Trophoblast cell (in vitro differentiated cells and primary cell): Measurements from ENCODE around the gene TARBP1.
"Not testable (repeated sequence)": the region's sequence is repeated elsewhere in the genome, so short reads cannot be mapped to it uniquely, and the experiment has no call there.

Source experiments
- DNase-seq, 2 donors: peaks; one replicate each; pipeline ENCODE4 v3.0.0-alpha.2; 2016
- H2AFZ ChIP-seq: 2 replicates; pipeline ENCODE4 v1.6.1; 2013; ENCODE audit warnings: low read length, moderate library complexity, mild to moderate bottlenecking; ENCODE audit not compliant: insufficient read depth, poor library complexity
- H2AK5ac ChIP-seq: 2 replicates; pipeline ENCODE4 v1.6.1; 2013; ENCODE audit warnings: mild to moderate bottlenecking, low read length
- H2BK120ac ChIP-seq: 2 replicates; pipeline ENCODE4 v1.6.1; 2013; ENCODE audit warnings: low read length, mild to moderate bottlenecking, moderate library complexity; ENCODE audit not compliant: insufficient read depth, poor library complexity
- H2BK12ac ChIP-seq: 2 replicates; pipeline ENCODE4 v1.6.1; 2013; ENCODE audit warnings: mild to moderate bottlenecking, low read length, moderate library complexity
- H2BK5ac ChIP-seq: 2 replicates; pipeline ENCODE4 v1.6.1; 2013; ENCODE audit warnings: low read length, low read depth, moderate library complexity, mild to moderate bottlenecking; ENCODE audit not compliant: poor library complexity
- H3K14ac ChIP-seq: 2 replicates; pipeline ENCODE4 v1.6.1; 2013; ENCODE audit warnings: mild to moderate bottlenecking, low read length
- H3K18ac ChIP-seq: 2 replicates; pipeline ENCODE4 v1.6.1; 2013; ENCODE audit warnings: mild to moderate bottlenecking, low read length
- H3K23ac ChIP-seq: 2 replicates; pipeline ENCODE4 v1.6.1; 2013; ENCODE audit warnings: low read length
- H3K27ac ChIP-seq: 2 replicates; pipeline ENCODE4 v1.5.1; 2013; ENCODE audit warnings: low read depth, mild to moderate bottlenecking, inconsistent platforms, low read length, moderate library complexity
- H3K27me3 ChIP-seq: 2 replicates; pipeline ENCODE4 v1.6.1; 2013; ENCODE audit warnings: inconsistent platforms, mild to moderate bottlenecking, low read length, moderate library complexity; ENCODE audit not compliant: insufficient read depth
- H3K36me3 ChIP-seq, 2 experiments: 1 replicate in 1 of 2; 2 replicates in 1 of 2; pipeline ENCODE4 v1.6.1; 2013; ENCODE audit warnings: low read length in 2 of 2, mild to moderate bottlenecking in 2 of 2, moderate library complexity in 1 of 2; ENCODE audit not compliant: insufficient read depth in 2 of 2, control insufficient read depth in 1 of 2
- H3K4ac ChIP-seq: 2 replicates; pipeline ENCODE4 v1.6.1; 2013; ENCODE audit warnings: low read depth, mild to moderate bottlenecking, low read length, moderate library complexity
- H3K4me1 ChIP-seq, 2 experiments: 1 replicate in 1 of 2; 2 replicates in 1 of 2; pipeline ENCODE4 v1.6.1; 2013; ENCODE audit warnings: low read length in 2 of 2, mild to moderate bottlenecking in 2 of 2, moderate library complexity in 1 of 2; ENCODE audit not compliant: insufficient read depth in 2 of 2, control insufficient read depth in 1 of 2
- H3K4me2 ChIP-seq: 2 replicates; pipeline ENCODE4 v1.6.1; 2013; ENCODE audit warnings: inconsistent platforms, mild to moderate bottlenecking, low read length, moderate library complexity
- H3K4me3 ChIP-seq: 2 replicates; pipeline ENCODE4 v1.5.1; 2013; ENCODE audit warnings: mild to moderate bottlenecking, low read depth, low read length, inconsistent platforms
- H3K79me1 ChIP-seq: one replicate; pipeline ENCODE4 v1.6.1; 2013; ENCODE audit warnings: low read length
- H3K79me2 ChIP-seq: 2 replicates; pipeline ENCODE4 v1.6.1; 2013; ENCODE audit warnings: low read length, mild to moderate bottlenecking; ENCODE audit not compliant: control insufficient read depth, insufficient read depth, poor library complexity
- H3K9ac ChIP-seq: 2 replicates; pipeline ENCODE4 v1.6.1; 2013; ENCODE audit warnings: mild to moderate bottlenecking, low read length
- H3K9me3 ChIP-seq: 2 replicates; pipeline ENCODE4 v1.6.1; 2013; ENCODE audit warnings: low read depth, mild to moderate bottlenecking, control low read depth, inconsistent platforms, low read length; ENCODE audit not compliant: insufficient read depth
- H4K12ac ChIP-seq: 2 replicates; pipeline ENCODE4 v1.6.1; 2013; ENCODE audit warnings: low read depth, mild to moderate bottlenecking, low read length, moderate library complexity
- H4K8ac ChIP-seq: 2 replicates; pipeline ENCODE4 v1.6.1; 2013; ENCODE audit warnings: low read depth, mild to moderate bottlenecking, low read length, moderate library complexity
- H4K91ac ChIP-seq: one replicate; pipeline ENCODE4 v1.6.1; 2013; ENCODE audit warnings: low read depth, mild to moderate bottlenecking, low read length, moderate library complexity
- WGBS: extraction: QIAGEN DNeasy Blood & Tissue Kit; methylation state at CpG from one replicate; pipeline ENCODE4 v1.1.7; 2013; ENCODE audit warnings: missing lambda C conversion rate; ENCODE audit not compliant: insufficient read length, insufficient coverage; ENCODE audit errors: extremely low coverage; 5-methylcytosine and 5-hydroxymethylcytosine counted together

TARBP1 gene

DNA sequence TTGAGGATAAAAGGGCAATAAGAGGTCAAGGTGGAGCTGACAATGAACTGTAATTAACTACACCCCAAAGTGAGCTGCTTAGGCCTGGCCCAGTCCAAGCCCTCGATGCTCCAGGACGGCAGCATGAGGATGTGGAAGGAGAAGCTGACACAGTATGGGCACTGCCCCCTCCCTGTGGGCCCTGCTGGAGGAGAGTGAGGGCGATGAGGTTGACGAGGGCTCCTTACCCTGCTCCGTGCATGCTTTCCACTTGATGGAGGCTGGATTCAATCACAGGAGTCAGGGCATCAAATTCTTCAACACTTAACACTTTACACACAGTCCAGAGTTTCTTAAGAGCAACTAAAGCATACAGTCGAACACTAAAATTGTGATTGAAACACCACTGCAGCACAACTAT, 73.3 kb downstream of the TARBP1 start:
- H3K36me3 ChIP-seq, result no peaks in the 10 kb centered on the region
- no peaks in the 10 kb centered on the region for H3K4me1 ChIP-seq
- H3K4me3 ChIP-seq, result no peak overlapping the region
- no peaks in the 10 kb centered on the region for H3K9me3 ChIP-seq
- no peaks in the 10 kb centered on the region for H3K79me1 ChIP-seq
- H3K27me3 ChIP-seq, result no peaks in the 10 kb centered on the region
- no peak overlapping the region for H2AK5ac ChIP-seq
- no peaks in the 10 kb centered on the region for H3K79me2 ChIP-seq
- H3K9ac ChIP-seq, result no peak overlapping the region
- H3K18ac ChIP-seq, result no peak overlapping the region
- no peak for DNase-seq
- no peak overlapping the region for H3K4me2 ChIP-seq
- no peak overlapping the region for H3K4ac ChIP-seq
- H4K91ac ChIP-seq, result no peak overlapping the region
- no peak overlapping the region for H2BK5ac ChIP-seq
- no peak overlapping the region for H3K23ac ChIP-seq
- H4K8ac ChIP-seq, result no peak overlapping the region
- H2BK120ac ChIP-seq, result no peak overlapping the region
- no CpG with 5 or more reads among the region's 6 CpGs for WGBS
- H3K27ac ChIP-seq, result no peak overlapping the region
- H4K12ac ChIP-seq, result no peak overlapping the region
- no peak overlapping the region for H2AFZ ChIP-seq
- no peak overlapping the region for H3K14ac ChIP-seq
- no peak overlapping the region for H2BK12ac ChIP-seq

DNA sequence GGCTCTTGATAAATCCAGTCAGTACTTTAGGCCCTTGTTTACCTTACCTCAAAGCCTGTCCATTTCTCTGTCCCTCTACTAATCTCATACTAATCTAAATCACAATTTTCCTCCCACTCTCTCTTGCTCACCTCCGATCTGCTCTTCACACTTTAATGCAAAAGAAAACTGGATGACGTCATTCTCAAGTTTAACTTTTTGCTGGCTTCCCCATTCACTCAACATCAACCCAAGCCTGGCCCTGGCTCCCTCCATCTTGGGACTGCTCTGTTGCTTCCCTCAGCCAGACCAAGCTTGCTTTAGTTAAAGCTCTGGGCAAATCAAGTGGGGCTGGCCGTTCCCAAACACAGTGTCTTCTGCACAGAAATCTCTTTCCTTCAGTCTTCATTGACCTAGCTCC, 76.0 kb downstream of the TARBP1 start:
- Histone ChIP-seq H3K27me3 (no peaks in the 10 kb centered on the region), H2AFZ (no peak overlapping the region), H3K4me1 (no peaks in the 10 kb centered on the region), H2BK5ac (no peak overlapping the region), H3K36me3 (no peaks in the 10 kb centered on the region), H3K79me2 (no peaks in the 10 kb centered on the region), H4K91ac (no peak overlapping the region), H3K4me2 (no peak overlapping the region), H4K8ac (no peak overlapping the region), H2BK120ac (no peak overlapping the region), H3K4ac (no peak overlapping the region), H3K4me3 (no peak overlapping the region), H3K18ac (no peak overlapping the region), H3K79me1 (no peaks in the 10 kb centered on the region), H3K14ac (no peak overlapping the region), H2AK5ac (no peak overlapping the region), H3K27ac (no peak overlapping the region), H2BK12ac (no peak overlapping the region), H3K9me3 (no peaks in the 10 kb centered on the region), H3K23ac (no peak overlapping the region), H4K12ac (no peak overlapping the region), H3K9ac (no peak overlapping the region)
- WGBS, result 100% methylated on average over 1 of the region's 3 CpGs
- no peak for DNase-seq

DNA sequence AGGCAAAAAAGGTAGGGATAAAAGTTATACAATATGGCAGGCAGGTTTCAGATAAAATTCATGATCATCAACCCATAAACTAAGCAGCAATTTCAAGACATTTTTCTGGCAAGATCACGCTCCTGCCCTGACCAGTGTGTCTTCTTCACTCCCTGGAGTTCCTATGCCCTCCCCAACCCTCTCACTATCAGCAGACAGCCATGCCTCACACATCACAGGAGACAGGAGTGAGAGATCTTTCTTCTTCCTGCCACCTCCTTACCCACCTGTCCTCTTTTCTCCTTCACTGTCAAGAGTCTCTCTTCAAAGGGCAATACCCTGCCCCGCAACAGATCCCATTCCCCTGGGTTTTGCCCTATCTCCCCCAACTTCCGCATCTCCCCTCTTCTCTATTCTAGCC, 77.3 kb downstream of the TARBP1 start:
- H4K12ac ChIP-seq, result no peak overlapping the region
- no CpG with 5 or more reads among the region's 3 CpGs for WGBS

GRCh38 chr1:234400773-234401172, 78.2 kb downstream of the TARBP1 start:
- H3K4me2 ChIP-seq, result no peak overlapping the region
- H3K18ac ChIP-seq, result no peak overlapping the region
- no peak for DNase-seq
- no peaks in the 10 kb centered on the region for H3K4me1 ChIP-seq
- no peak overlapping the region for H3K9ac ChIP-seq
- no peak overlapping the region for H2BK12ac ChIP-seq
- no peak overlapping the region for H3K14ac ChIP-seq
- H3K79me2 ChIP-seq, result no peaks in the 10 kb centered on the region
- H3K36me3 ChIP-seq, result no peaks in the 10 kb centered on the region
- H3K27ac ChIP-seq, result no peak overlapping the region
- no peak overlapping the region for H3K4ac ChIP-seq
- no peak overlapping the region for H3K4me3 ChIP-seq
- H2BK120ac ChIP-seq, result no peak overlapping the region
- no peak overlapping the region for H2AFZ ChIP-seq
- H4K91ac ChIP-seq, result no peak overlapping the region
- H3K27me3 ChIP-seq, result no peaks in the 10 kb centered on the region
- no peak overlapping the region for H3K23ac ChIP-seq
- H2BK5ac ChIP-seq, result no peak overlapping the region
- no peaks in the 10 kb centered on the region for H3K79me1 ChIP-seq
- H3K9me3 ChIP-seq, result no peaks in the 10 kb centered on the region
- H4K8ac ChIP-seq, result no peak overlapping the region
- H2AK5ac ChIP-seq, result no peak overlapping the region
- no peak overlapping the region for H4K12ac ChIP-seq

More for the DNA sequence above, 77.3 kb downstream of the TARBP1 start:
- Histone ChIP-seq H3K18ac (no peak overlapping the region), H2BK5ac (no peak overlapping the region), H2BK120ac (no peak overlapping the region), H3K23ac (no peak overlapping the region), H3K79me1 (no peaks in the 10 kb centered on the region), H3K36me3 (no peaks in the 10 kb centered on the region), H4K8ac (no peak overlapping the region), H4K91ac (no peak overlapping the region), H3K4ac (no peak overlapping the region), H3K27ac (no peak overlapping the region), H3K14ac (no peak overlapping the region), H2BK12ac (no peak overlapping the region), H3K79me2 (no peaks in the 10 kb centered on the region), H2AFZ (no peak overlapping the region), H3K4me1 (no peaks in the 10 kb centered on the region), H3K4me3 (no peak overlapping the region), H2AK5ac (no peak overlapping the region), H3K27me3 (no peaks in the 10 kb centered on the region), H3K4me2 (no peak overlapping the region), H3K9ac (no peak overlapping the region), H3K9me3 (no peaks in the 10 kb centered on the region)
- no peak for DNase-seq

GRCh38 chr1:234399515-234399914, 79.5 kb downstream of the TARBP1 start:
- no CpG with 5 or more reads among the region's 6 CpGs for WGBS
- H3K9ac ChIP-seq, H3K4me3 ChIP-seq, H3K4me1 ChIP-seq, H3K4ac ChIP-seq, H3K23ac ChIP-seq, H2BK5ac ChIP-seq, H3K79me2 ChIP-seq, H3K79me1 ChIP-seq, H3K27ac ChIP-seq, H3K27me3 ChIP-seq, H3K14ac ChIP-seq, H2AFZ ChIP-seq, H4K12ac ChIP-seq, H4K91ac ChIP-seq, H2BK120ac ChIP-seq, H3K36me3 ChIP-seq, H3K4me2 ChIP-seq, H3K18ac ChIP-seq, H4K8ac ChIP-seq, DNase-seq, H3K9me3 ChIP-seq, H2BK12ac ChIP-seq, H2AK5ac ChIP-seq: not testable (repeated sequence)
